HG03442 (cell line): ENCODE data around the gene BCL7B.
"Not testable (repeated sequence)": the region's sequence is repeated elsewhere in the genome, so short reads cannot be mapped to it uniquely, and the experiment has no call there.

Experiments used
- ATAC-seq: cut with Tn5 transposase; IDR thresholded peaks from one replicate; pipeline ENCODE4 v1.9.1; 2021; ENCODE audit warnings: mild to moderate bottlenecking, moderate library complexity; ENCODE audit not compliant: unreplicated experiment

The BCL7B gene

GRCh38 chr7:73573276-73573675 lies 15.8 kb upstream of the BCL7B start:
- ATAC-seq: no peak

DNA sequence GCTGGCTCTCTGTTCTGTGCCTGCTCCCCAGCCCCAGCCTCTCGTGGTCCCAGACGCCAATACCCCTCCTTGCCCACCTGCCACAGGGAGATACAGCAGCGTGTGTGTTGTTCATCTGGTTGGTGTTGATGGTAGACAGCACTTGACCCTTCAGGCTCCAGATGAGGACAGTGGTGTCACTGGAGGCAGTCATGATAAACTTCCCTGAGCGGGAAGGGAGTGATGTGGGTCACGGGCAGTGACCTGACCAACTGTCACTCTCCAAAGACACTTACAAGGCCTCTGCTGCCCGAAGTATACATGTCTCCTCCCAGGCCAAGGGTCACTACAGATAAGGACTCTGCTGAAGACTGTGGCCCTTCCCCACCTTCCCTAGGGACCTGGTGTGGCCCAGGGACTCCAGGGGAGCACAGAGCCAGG lies 15.3 kb upstream of the BCL7B start:
- ATAC-seq: no peak

DNA sequence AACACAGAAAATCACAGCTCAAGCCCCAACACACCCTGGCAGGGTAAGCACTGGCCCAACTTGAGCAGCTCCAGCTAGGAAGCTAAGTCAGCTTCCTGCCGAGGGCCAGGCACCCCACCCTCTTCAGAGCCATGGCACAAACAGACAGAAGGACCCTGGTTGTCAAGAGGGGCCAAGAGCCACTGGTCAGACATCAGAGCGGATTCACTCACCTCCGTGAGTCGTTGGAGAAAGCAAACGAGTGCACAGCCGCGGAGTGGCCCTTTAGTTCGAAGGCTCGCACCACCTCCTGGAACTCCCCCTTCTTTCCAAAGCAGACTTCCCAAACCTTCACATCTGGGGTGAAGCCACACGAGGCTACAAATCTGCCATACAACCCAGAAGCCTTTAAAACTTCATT lies 13.5 kb upstream of the BCL7B start:
- no peak for ATAC-seq

DNA sequence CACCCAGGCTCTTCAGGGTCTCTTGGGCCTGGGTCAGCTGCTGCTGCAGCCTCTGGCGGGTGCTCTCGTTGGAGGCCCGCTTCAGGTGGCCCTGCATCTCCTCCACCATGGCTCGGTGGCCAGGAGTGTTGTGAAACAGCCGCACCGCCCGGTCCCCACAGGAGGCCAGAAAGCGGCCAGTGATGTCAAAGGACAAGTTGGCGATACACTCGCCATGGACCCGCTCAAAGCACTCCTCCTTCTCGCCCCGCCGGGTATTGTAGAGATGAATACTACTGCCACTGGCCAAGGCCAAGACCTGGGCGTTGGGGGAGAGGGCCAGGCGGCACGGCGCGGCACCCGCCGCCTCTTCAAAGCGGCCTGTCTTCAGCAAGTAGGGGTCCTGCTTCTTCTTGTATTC lies 13.0 kb upstream of the BCL7B start:
- no peak for ATAC-seq

- no peak for ATAC-seq
Measured at GRCh38 chr7:73569042-73569608, 11.6 kb upstream of the BCL7B start.

- ATAC-seq: no peak
Measured at GRCh38 chr7:73567846-73568685, 10.6 kb upstream of the BCL7B start.

GRCh38 chr7:73567140-73567539 lies 9.7 kb upstream of the BCL7B start:
- ATAC-seq: no peak

DNA sequence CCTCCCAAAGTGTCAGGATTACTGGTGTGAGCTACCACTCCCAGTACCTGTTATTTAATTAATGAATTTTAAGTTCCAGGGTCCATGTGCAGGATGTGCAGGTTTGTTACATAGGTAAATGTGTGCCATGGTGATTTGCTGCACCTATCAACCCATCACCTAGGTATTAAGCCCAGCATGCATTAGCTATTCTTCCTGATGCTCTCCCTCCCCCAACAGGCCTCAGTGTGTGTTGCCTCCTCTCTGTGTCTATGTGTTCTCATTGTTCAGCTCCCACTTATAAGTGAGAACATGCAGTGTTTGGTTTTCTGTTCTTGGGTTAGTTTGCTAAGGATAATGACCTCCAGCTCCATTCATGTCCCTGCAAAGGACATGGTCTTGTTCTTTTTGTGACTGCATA lies 8.9 kb upstream of the BCL7B start:
- ATAC-seq: not testable (repeated sequence)

DNA sequence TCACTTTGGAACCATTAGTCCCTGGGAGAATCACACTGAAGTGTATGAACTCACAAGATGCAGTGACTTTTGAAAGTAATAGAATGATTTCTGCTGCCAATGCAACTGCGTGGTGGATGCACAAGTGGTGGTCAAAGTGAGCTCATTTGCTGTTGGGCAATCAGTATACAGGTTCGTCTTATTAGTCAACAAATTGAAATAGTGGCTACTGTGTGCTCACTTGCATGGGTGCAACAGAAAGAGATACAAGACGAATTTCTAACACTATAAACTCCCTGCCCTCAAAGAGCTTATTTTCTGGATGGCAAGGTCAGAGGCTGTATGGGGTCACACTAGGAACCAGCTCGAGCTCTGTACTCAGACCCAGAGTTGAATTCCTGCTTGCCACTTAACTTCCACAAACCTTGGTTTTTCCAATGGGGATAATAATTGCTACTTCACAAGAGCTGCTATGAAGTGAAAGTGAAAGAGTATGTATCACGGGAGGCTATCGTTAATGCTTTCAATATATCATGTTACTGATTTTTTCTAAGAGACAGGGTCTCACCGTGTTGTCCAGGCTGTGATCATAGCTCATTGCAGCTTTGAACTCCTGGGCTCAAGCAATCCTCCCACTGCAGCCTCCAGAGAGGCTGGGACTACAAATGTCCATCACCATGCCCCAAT lies 8.3 kb upstream of the BCL7B start:
- ATAC-seq: no peak

- no peak for ATAC-seq
Measured at GRCh38 chr7:73560109-73560835, 2.8 kb upstream of the BCL7B start.

DNA sequence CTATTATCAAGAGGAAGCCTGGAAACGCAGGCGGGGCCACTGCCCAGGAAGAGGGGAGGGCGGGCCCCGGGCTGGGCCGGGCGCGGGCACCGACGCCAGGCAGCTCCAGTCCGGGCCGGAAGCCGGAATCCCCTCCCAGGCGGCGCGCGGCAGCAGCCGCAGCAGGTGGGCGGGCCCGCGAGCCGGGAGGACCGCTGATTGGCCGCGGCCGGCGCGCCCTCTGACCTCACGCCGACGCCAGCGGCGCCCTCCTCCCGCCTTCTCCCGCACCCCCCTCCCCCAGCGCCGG lies 438 bp downstream of the BCL7B start:
- ATAC-seq: peak; percentile 82

DNA sequence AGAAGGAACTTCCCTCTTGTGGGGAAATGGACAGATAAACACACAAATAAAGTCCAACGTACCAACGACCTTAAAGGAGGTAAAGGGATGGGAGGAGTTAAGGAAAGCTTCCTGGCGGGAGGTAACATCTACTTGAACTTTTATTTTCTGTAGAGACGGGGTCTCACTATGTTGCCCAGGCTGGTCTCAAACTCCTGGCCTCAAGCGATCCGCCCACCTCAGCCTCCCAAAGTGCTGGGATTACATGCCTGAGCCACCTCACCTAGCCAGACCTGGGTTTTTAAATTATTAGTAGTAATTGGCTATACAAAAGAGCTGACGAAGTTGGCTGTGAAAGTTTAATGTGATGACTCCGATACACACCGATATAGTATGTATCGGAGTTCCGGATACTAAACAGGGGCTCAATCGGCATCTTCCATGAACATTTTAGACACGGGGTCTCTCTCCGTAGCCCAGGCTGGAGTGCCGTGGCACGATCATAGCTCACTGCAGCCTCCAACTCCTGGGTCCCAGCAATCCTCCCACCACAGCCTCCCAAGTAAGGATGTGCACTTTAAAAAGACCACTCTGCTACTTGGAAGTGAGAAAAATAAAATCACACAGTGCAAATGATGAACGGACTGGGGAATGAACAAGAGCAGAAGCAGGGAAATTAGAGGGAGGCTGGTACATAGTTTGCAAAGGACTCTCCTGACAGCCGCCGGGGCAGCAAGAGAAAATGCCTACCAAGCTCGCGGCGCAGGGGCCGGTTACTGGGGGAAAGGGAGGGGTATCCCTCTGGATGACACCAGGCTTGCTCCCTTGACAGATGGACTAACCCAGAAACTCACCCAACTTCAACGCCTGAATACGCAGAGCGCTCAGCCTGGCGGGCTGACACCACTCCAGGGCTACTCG lies 1.0 kb downstream of the BCL7B start:
- ATAC-seq: no peak

DNA sequence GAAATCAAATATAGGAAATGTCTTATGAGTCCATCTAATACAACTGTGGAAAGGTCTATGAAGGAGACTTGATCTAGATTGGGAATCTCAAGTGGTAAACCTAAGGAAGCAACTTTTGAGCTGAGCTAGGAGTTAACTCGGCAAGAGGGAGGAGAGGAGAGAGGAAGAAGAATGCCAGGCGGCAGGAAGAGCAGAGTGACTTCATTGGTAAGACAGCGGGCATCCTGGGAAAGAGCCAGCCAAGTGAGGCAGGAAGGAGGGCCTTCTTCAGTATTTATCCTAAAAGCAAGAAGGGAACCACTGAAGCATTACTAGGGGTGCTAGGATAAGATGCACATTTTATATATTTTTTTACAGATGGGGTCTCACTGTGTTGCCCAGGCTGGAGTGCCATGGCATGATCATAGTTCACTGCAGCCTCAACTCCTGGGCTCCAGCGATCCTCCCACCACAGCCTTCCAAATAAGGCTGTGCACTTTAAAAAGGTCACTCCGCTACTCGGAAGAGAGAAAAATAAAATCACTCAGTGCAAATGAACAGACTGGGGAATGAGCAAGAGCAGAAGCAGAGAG lies 2.0 kb downstream of the BCL7B start:
- no peak for ATAC-seq

DNA sequence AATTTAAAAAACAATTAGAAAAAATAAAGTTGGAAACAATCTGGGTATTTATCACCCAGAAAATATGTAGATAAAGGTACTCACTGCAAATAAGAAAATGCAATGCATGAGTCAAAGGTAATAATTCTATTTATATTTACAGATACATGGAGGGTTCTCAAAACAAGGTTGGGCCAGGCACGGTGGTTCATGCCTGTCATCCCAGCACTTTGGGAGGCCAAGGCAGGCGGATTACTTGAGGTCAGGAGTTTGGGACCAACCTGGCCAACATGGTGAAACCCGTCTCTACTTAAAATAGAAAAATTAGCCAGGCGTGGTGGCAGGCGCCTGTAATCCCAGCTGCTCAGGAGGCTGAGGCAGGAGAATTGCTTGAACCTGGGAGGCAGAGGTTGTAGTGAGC lies 7.4 kb downstream of the BCL7B start:
- ATAC-seq: not testable (repeated sequence)

DNA sequence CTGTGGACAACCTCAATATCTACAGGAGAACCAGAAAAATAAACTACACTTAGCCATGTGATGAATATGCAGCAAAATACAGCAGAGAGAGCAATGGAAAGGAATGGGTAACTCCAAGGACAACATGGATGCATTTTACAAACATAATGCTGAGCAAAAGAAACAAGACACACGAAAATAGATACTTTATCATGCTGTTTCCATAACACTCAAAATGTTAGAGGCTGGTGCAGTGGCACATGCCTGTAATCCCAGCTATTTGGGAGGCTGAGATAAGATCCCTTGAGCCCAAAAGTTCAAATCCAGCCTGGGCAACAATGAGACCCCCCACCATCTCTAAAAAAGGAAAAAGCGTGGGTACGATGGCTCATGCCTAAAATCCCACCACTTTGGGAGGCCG lies 8.3 kb downstream of the BCL7B start:
- ATAC-seq: no peak

GRCh38 chr7:73547841-73548240 lies 9.6 kb downstream of the BCL7B start:
- no peak for ATAC-seq

- no peak for ATAC-seq
Measured at GRCh38 chr7:73544678-73545077, 12.8 kb downstream of the BCL7B start.

DNA sequence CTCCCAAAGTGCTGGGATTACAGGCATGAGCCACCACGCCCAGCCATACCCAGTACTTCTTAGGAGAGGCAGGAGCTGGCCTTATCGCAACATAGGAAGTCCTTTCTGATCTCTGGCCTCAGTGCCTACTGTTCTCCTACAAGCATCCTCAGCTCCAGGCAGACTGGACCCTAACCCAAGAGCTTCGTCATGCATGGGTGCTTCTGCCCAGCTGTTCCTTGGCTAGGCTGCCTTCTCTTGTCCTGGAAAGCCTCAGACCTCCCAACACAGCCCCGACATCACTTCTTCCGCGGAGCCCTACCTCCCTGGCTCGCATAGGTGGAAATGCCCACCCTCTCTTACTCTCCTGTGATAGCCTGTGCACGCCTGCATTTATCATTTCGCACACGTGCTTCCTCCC lies 15.8 kb downstream of the BCL7B start:
- no peak for ATAC-seq

DNA sequence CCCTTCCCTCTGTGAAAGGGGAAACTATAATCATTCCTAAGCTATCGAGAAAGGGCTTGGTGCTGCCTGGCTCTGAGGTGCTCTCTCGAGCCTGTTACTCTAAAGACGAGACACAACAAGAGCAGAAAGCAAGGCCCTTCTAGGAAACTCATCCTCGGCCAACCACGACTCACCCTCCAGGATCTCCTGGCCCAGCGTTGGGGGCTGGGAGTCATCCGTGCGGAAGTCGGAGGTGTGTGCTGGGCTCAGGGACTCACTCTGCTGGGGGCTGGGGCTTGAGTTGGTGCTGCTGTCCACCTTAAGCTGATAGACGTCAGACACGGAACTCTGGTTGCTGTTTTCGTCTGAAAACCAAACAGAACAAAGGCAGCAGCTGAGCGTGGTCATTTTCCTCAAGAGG lies 17.8 kb downstream of the BCL7B start:
- ATAC-seq: no peak

- ATAC-seq: not testable (repeated sequence)
Measured at GRCh38 chr7:73538510-73538909, 19.0 kb downstream of the BCL7B start.
